ENCODE measurements around the gene KCNJ16.

GRCh38 chr17:70111201-70111600, 36.2 kb downstream of the KCNJ16 start:
- no peak for TF ChIP-seq CTCF (conservative IDR thresholded peaks at IDR 0.05; ENCODE audit: low read length)
- TF ChIP-seq EZH2phosphoT487 (IDR thresholded peaks at IDR 0.05; ENCODE audit: borderline replicate concordance): no peak

All from Loucy (cell line).